HG02571 (cell line): Measurements from ENCODE around the gene VPS13D.

Experiments
- ATAC-seq: cut with Tn5 transposase; IDR thresholded peaks from one replicate; pipeline ENCODE4 v1.9.1; 2021; ENCODE audit warnings: mild to moderate bottlenecking, moderate library complexity; ENCODE audit not compliant: unreplicated experiment

Gene VPS13D

DNA sequence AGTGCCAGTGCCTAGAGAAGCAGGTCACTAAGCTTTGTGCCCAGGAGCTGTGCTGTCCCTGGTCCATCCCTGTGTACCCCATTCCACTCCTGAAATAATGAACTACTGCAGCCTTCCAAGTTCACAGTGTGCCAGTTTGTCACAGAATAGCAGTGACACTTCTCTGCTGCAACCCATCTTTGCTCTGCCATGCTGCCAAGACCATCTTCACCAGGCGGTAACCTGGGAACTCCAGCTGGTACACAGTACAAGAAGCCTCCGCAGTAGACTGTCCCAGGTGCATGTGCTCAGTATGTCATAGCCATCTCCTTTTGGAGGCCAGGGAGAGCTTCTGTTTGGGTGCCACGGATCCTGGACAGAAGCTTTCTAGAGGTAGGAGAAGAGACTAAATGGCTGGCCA, 250.2 kb downstream of the VPS13D start:
- no peak for ATAC-seq

DNA sequence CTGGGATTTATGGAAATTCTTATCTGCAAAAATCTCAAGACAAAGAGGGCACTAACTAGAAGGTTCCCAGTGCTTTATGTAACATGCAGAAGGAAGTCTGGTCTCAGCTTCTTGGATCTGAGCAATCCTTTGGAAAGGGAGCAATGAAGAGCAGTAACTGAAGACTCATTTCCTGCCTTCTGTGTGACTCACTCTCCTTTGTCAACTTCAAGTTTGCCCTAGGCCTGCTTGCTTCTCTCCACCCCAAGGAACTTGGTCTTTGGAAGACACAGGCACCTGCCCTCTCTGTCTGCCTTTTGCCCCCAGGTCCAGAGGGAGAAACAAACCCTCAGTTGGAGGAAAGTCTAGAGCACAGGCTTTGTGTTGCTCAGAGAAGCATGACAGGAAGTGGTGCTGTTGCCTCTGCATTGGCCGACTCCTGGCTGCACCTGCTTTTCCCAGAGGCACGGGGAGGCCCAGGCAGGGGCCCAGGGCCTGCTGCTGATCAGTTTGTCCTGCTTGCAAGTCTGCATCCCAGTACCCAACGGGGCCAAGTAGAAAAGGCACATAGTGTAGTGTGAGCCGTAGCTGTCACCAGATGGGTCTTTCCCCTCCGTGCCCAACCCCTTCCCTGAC, 251.0 kb downstream of the VPS13D start:
- ATAC-seq = no peak

DNA sequence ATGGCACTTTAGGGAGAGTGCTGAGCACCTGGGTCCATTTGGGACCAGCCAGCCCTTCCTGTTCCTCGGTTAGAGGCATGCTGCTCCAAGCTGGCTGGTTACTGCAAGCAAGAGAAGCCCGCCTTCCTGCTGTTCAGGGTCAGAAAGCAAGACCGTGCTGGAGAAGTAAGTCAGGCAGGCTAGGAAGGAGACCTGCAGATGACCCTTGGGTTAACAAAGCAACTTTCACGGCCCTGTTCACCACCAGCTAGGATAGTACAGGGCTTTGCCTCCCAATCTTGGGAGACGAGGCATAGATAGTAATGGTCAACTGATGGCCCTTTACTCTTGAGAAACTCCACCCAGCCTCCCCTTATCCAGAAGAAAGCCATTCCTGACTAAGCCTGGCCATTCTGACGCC, 252.1 kb downstream of the VPS13D start:
- no peak for ATAC-seq

DNA sequence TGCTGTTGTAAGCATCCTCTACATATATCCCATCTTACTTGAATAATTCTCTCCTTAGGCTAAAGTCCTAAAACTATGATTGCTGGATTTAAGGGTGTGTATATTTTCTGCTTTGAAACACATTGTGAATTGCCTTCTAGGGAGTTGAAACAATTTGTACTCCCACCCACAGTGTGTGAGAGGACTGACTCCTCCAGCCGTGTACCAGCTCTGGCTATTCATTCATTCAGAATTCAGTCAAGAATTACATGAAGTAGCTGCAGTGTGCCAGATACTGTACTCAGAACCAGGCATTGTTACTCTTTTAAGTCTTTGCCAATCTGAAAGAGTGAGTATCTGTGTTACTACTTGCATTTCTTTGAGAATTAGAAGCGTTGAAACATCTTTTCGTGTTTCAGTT, 253.2 kb downstream of the VPS13D start:
- no peak for ATAC-seq

DNA sequence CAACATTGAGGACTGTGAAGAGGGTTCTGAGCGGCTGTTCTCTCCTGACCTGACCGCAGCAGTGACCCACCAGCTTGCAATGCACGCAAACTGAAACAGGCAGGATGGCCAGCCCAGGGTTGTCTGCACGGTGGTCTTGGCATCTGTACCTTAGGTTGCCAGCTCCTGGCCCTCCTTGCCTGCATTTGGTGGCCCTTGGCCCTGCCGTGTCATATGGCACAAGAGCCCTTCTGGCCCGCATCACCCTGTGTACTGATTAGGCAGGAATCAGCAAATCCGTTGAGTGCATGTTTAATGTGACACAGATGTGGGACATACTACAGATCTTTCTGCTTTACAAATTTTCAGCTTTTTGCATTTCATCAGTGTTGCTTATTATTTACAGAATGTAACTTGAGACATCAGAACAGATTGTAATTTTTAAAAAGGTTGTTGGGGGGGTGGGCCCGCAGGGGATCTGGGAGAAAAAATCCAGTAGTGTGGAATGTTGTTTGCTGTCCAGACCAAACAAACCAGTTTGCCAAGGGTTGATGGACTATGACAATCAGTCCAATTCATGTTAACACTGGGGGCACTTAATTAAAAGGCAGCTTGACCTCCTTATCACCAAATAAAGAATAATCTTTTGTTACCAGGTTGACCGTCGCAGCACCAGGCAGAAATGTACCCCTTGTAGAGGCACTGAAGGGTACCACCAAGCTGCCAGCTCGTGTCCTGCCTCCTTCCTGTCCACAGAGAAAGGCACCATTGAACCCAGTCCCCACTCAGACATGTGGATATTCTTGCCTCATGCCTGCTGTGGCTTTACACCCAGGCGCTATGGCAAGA, 255.6 kb downstream of the VPS13D start:
- ATAC-seq = no peak

DNA sequence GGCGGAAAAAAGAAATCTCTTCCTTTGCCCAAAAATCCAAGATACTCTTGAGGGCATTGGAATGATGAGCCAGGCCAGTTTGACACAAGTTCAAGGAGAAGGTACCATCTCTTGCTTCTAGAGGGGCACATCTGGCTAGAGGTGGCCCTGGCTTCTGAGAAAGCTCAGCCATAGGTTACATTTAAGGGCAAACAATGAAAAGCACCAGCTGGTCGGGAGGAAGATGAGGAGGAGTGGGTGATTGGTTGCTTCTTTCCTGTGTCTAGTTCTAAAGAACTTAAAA, 256.2 kb downstream of the VPS13D start:
- ATAC-seq = no peak

DNA sequence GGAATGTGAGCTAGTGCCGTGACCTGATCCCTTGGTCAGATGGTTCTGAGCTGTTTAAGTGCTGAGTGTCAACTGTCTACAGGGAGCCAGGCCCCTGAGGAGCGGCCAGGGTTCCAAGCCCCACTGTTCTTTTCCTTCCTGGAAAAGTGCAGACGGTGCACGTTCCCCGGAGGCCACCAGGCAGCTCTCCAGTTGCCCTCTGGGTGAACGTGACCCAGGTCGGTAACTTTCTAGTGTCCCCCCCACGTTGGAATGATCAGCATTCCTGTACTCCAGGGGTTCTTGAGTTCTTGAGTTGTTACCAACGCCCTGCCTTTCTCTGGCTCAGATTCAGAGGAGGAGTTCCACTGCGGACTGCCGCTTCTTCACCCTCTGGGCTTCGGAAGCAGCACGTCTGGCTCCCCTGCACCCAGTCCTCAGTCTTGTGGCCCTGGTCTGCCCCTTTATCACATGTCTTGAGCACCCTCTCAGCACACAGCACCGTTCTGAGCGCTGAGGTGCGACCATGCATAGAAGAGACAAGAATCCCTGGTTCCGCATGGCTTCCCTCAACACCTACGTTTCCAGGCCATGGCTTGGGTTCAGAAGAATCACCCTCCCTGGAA, 256.7 kb downstream of the VPS13D start:
- ATAC-seq = no peak

DNA sequence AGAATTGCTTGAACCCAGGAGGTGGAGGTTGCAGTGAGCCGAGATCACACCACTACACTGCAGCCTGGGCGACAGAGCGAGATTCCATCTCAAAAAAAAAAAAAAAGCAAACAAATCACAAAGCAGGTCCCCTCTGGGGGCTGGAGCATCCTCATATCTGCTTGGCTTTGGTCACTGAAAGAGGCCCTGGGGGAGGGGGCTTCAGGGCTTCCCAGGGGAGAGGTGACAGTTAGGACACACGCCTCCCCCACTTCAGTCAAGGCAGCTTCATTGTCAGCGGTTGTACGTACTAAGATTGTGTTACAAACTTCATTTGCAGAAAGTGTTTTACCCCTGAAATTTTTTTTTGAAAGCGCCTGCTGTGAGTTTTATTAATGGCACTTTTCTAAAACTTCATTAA, 257.7 kb downstream of the VPS13D start:
- no peak for ATAC-seq

DNA sequence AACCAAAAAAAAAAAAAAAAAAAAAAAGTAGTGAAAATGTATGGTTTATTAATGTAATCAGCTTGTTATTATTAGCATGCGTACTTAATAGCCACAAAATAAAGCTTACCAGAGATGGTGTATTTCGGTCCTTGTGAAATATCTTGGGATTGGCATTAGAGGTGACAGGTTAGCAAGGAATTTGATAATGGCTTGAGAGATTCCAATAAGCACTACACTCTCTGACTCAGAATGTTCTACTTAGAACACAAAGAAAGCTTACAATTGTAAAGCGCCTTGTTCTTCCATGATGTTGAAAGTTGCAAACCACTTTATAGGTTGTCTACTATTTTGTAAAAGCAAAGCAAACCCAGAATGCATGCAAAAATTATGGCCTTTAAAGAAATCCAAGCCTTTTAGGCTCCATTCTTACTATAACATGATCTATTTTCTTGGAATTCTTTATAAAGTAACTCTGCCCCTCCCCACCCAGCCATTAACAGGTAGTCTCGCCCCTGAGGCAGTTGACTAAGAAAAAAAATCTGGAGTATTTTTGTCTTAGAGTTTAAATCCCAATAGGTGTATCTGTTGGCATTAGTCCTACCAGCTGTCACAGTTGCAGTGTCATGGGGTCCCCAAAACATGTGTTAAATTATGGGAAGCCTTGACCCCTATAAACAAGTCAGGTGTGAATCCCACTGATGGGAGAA, 259.0 kb downstream of the VPS13D start:
- no peak for ATAC-seq

DNA sequence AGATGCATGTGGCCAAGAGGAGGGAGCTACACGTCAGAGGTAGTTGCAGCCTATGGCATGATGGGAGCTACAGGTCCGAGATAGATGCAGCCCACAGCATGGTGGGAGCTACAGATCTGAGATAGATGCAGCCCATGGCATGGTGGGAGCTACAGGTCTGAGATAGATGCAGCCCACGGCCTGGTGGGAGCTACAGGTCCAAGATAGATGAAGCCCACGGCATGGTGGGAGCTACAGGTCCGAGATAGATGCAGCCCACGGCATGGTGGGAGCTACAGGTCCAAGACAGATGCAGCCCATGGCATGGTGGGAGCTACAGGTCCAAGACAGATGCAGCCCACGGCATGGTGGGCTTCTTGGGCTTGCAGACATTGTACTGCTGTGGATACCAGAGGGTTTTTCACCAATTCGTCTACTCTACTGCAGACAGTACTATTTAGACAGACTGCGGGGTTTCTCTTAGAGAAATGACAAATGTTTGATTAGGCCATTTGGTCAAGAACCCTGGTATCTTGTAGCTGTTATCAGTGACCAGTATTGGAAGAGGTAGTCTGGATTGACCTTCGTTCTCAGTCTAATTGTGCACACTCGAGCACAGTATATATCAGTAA, 260.8 kb downstream of the VPS13D start:
- ATAC-seq = no peak

DNA sequence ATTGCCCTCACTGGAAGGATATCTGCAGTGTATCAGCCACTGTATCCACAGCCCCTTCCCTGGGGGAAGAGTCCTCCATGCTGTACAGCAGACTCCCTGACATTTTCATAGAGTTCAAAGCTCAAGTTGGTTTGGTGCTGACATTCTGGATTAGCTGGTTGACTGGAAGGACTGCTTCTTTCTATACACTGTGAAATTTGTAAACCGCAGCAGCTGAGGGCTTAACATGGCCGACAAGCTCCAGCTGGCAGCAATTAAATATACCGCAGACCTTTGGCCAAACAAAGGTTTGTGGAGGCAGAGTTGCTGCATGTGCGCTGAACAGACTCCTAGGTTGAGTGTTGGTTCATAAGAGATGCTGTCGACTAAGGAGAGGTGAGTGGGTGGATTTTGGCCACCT, 261.8 kb downstream of the VPS13D start:
- no peak for ATAC-seq

DNA sequence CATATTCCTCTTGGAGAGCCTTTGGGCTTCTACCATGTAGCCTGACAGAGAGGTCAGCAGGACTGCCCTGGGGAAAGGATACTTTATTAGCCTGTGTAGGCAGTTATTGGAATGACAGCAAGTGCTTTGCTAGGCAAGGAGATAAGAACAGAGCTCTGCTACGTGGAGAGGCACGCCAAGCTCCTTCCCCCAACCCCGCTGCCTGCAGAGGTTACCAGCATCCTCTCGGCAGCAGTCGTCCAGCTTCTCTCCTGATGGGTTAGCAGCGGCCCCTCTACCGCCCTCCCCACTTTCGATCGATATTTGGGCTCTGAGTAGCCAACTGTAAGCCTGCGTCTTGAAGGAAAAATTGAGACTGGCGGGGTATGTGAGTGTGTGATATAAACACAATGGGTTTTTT, 265.9 kb downstream of the VPS13D start:
- no peak for ATAC-seq

DNA sequence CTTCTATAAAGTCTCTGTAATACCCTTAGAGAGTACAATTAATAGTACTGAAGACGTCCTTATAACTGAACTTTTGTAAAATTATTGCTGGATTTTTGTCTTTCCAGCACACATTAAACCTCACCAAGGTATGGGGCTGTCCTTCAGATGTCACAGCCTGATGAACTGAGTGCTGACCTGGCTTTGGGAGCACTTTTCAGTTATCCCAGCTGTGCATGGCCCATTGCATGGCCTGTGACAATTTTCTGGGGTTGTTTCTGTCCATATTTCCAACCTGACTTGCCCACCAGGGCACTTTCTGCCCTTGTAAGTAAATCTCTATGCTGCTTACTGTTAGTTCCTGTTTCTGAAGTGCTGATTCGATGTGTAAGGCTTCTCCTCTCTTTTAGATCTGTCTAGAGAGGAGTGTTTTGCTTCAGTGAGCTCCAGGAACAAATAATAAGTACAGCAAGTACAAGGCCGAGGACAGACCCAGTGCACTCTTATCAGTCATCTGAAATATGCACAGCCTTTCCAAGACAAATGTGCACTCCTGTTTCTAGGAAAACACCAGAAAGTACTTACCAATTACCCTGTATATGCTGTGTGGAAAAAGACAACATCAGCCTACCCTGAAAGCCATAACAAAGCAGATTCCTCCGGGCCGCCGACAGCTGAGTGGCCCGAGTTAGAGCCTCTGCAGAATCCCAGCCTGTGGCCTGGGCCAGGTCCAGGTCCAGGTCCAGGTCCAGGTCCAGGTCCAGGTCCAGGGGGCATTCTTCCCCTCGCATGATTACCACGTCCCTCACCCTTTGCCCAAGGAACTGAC, 266.5 kb downstream of the VPS13D start:
- ATAC-seq = no peak

DNA sequence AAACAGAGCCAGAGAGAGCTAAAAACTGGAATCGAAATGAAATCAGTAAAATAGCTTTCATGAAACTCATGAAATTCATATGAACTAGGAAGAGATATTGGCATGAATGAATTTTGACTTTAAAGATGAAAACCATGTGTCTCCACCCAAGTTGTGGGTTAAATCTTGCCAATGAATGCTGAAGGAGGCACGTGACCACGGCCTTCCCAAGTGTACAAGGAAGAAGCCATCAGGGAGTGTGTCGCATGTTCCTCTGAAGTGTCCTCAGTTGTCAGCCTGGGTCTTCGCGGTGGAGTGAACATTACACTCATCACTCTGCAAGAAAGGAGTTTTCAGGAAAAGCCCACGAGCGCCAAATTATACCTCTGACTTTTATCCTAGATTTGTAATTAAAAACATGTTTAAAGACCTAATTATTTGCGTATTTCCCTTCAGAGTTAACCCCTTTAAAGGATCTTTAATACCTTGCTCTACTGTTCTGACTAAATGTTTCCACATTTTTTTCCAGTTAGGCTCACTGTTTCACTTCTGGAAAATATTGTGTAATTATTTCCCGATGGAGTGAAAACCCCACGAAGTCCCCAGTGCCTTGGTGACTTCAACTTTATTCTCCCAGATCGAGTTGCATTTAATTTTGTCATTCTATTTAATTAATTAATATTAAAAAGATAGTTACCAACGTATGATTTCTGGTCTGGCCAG, 269.9 kb downstream of the VPS13D start:
- ATAC-seq = no peak

DNA sequence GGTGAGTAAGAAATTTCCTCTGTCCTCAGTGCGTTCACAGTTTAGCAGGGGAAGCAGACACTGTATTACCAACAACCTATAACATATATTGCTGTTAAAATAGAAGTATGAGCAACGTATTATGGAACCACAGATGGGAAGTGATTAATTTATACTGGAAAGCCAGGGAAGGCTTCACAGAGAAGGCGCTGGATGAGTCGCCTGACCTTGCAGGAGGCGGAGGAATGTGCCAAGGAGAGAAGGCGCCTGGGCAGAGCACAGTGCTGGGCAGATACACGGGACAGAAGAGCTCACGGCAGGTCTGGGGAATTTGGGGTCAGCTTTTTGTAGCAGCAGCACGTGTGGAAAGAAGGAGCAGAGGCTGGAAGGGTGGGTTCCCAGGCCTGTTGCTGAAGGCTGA, 271.8 kb downstream of the VPS13D start:
- no peak for ATAC-seq

DNA sequence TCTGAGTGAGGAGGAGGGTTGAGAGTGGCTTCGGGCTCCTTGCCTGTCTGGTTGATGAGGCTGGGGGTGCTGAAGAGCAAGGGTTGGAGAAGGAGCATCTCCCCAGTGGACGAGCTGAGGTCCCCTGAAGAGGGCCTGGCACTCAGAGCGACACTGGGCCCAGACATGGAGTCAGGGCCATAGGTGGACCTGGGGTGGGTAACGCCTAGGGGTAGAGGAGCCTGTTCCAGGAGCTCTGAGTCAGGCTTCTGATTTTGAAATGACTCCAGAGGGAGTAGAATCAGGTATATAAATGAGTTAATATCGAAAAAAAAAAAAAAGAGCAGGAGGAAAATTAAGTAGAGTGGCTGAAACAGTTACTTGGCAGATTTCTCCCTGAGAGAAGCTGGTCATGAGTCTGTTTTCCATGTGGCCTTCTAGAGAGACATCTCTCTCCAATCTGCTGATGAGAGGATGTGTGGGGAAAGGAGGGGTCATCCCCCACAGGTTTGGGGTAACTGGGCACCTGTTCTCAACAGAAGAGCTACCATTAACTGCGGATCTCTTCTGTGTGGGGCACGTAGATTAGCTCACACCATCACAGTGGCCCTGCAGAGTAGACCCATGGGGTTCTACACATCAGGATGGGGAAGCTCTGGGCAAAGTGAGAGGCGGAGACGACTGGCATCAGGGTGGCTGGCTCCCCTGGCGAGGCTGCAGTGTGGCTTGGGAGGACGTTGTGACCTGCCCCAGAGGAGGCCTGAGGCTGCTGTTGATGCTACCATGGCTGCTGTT, 272.7 kb downstream of the VPS13D start:
- ATAC-seq = no peak

DNA sequence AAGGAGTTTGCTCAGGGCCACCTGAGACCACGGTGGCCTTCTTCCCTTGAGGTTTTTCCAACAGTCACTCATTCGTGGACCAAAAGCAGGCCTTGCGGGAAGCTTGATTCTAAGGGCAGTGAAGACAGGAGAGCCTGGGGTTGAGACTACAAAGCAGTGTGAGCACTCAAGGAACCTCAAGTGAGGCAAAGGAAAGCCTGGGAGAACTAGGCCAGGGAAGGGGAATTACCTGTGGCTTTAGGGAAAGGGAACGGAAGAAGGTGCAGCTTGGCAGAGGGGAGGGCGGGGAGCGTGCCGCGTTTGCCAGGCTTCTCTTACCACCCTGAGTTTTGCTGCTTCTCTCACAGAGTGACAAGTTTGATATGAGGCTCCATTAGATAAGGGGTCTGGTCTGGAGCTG, 273.9 kb downstream of the VPS13D start:
- ATAC-seq = no peak

DNA sequence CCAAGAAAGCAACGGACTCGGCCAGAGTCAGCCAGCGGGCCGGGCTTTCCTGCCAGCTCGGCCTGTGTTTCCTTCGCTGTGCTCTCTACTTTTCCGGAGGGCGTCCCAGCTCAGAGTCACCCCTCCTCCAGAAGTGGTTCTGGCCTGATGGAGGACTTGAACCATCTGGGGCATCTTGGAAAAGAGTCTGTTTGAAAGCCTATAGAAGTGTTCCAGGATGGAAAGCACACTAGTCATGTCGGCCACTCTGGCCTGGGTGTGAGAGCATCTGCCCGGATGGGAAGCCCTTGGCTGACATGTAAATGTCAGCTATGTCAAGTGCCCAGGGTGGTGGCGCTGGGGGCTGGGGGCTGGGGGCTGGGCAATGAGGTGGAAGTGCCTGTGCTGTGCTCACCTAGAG, 274.8 kb downstream of the VPS13D start:
- ATAC-seq = no peak

DNA sequence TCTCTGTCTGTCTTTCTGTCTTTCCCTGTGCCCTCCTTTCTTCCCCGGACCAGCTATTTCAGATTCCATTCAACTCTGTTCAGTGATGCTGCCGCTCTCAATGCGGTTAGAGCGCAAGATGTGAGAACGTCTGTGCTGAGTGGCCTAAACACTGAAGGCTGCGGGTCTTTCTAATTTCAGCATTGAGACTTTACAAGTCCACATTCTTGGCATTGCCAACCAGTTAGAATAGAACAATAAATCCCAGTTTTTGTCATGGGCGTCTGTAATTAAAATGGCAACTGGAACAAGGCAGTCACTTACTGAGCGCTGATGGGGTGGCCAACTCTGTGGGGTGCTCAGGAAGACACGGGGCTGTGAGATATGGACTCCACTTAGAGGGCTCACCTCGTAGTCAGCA, 275.4 kb downstream of the VPS13D start:
- ATAC-seq = no peak
